ENCODE data around the gene NRDC. TPM values are rescaled to one million over a fixed set of nuclear protein-coding genes. Genes with fewer than 3 reads are reported as not detected.

NRDC gene
- polyA plus RNA-seq, 4 donors: 113 to 173 (median 134) TPM

Other genes starting within 250 kb of the NRDC start
- gene RAB3B, start 112.0 kb upstream of the NRDC start, polyA plus RNA-seq (ENCODE audit: insufficient read length in 4 of 4): 1 to 10 TPM; 1.6 to 5.8 (median 5.0) TPM
- 1 to 10 TPM; 5.6 to 5.9 (median 5.8) TPM for gene KTI12, start 155.1 kb upstream of the NRDC start, polyA plus RNA-seq (ENCODE audit: insufficient read length in 4 of 4)
- gene TXNDC12, start 176.5 kb upstream of the NRDC start, polyA plus RNA-seq (ENCODE audit: insufficient read length in 4 of 4): 10 to 100 TPM; 56.4 to 75.4 (median 70.1) TPM
- gene BTF3L4, start 177.6 kb upstream of the NRDC start, polyA plus RNA-seq (ENCODE audit: insufficient read length in 4 of 4): 10 to 100 TPM; 73.2 to 90.6 (median 82.1) TPM

All from left renal pelvis (tissue), 4 donors.